MCF 10A (cell line): Measurements from ENCODE around the gene PHACTR2. TPM values are rescaled to one million over a fixed set of nuclear protein-coding genes. Genes with fewer than 3 reads are reported as not detected.
"Not testable (repeated sequence)": the region's sequence is repeated elsewhere in the genome, so short reads cannot be mapped to it uniquely, and the experiment has no call there.

Experiments used
- BruUV-seq: library from RNA; stranded (reverse); fragments of 400-500 nt; replicated peaks from 2 replicates; lab custom pipeline; 2021; lab: Mats Ljungman, UMichigan
- CTCF ChIA-PET: fragments of 300-600 bp; sonication (Branson Sonifier 250); formaldehyde crosslinking; extraction: SDS; loops from one replicate; lab custom pipeline; 2021; ENCODE audit warnings: antibody characterized with exemption, inconsistent platforms; lab: Yijun Ruan, JAX
- POLR2A ChIA-PET: fragments of 300-600, 350-650 bp; sonication (Branson Sonifier 250); formaldehyde crosslinking; extraction: SDS; loops from one replicate; lab custom pipeline; 2020; ENCODE audit warnings: antibody characterized with exemption, inconsistent platforms; lab: Yijun Ruan, JAX
- DNase-seq: peaks from one replicate; pipeline ENCODE4 v3.0.0-alpha.2; 2018; ENCODE audit not compliant: unreplicated experiment
- H3K27ac Mint-ChIP-seq: one replicate; pipeline ENCODE4 v1.8.0; 2022; ENCODE audit warnings: mild to moderate bottlenecking, low read depth, mixed read lengths; ENCODE audit not compliant: unreplicated experiment
- H3K27me3 Mint-ChIP-seq: one replicate; pipeline ENCODE4 v1.8.0; 2022; ENCODE audit warnings: mixed read lengths; ENCODE audit not compliant: insufficient read depth, unreplicated experiment
- H3K36me3 Mint-ChIP-seq: one replicate; pipeline ENCODE4 v1.8.0; 2022; ENCODE audit warnings: mild to moderate bottlenecking, moderate library complexity, mixed read lengths; ENCODE audit not compliant: insufficient read depth, unreplicated experiment
- H3K4me1 Mint-ChIP-seq: one replicate; pipeline ENCODE4 v1.8.0; 2022; ENCODE audit warnings: mixed read lengths; ENCODE audit not compliant: insufficient read depth, unreplicated experiment
- H3K4me3 Mint-ChIP-seq: one replicate; pipeline ENCODE4 v1.8.0; 2022; ENCODE audit warnings: mild to moderate bottlenecking, moderate library complexity, mixed read lengths; ENCODE audit not compliant: unreplicated experiment
- H3K9me3 Mint-ChIP-seq: one replicate; pipeline ENCODE4 v1.8.0; 2022; ENCODE audit warnings: mixed read lengths; ENCODE audit not compliant: unreplicated experiment
- intact Hi-C: fragments of 100-400 bp; cut with micrococcal nuclease; formaldehyde crosslinking; loops from 2 replicates; pipeline ENCODE4 v1.14.1; 2022
- total RNA-seq: library from RNA; stranded (reverse); gene quantifications from 2 replicates; pipeline ENCODE4 v1.2.3, GENCODE V29; 2022
- TF ChIP-seq, protein P1 (sequence below): fragments of 200-600 bp; IDR thresholded peaks from one replicate; pipeline ENCODE4 v1.8.0; 2022; ENCODE audit warnings: antibody characterized with exemption, mild to moderate bottlenecking; ENCODE audit not compliant: unreplicated experiment

The PHACTR2 gene
- total RNA-seq, 1 experiment from 2014 or later, result 34.4 TPM

GRCh38 chr6:143872201-143872600 is 194.4 kb downstream of the PHACTR2 start:
- Mint-ChIP-seq H3K36me3 (no peaks in the 10 kb centered on the region), H3K9me3 (no peaks in the 10 kb centered on the region), H3K4me1 (no peaks in the 10 kb centered on the region), H3K27me3 (no peaks in the 10 kb centered on the region), H3K27ac (no peak overlapping the region), H3K4me3 (no peak overlapping the region)
- ChIA-PET POLR2A (no interaction called here), CTCF (no interaction called here)
- no TSS peak for BruUV-seq
- intact Hi-C loops, result no loop called here
- TF ChIP-seq, protein P1, sequence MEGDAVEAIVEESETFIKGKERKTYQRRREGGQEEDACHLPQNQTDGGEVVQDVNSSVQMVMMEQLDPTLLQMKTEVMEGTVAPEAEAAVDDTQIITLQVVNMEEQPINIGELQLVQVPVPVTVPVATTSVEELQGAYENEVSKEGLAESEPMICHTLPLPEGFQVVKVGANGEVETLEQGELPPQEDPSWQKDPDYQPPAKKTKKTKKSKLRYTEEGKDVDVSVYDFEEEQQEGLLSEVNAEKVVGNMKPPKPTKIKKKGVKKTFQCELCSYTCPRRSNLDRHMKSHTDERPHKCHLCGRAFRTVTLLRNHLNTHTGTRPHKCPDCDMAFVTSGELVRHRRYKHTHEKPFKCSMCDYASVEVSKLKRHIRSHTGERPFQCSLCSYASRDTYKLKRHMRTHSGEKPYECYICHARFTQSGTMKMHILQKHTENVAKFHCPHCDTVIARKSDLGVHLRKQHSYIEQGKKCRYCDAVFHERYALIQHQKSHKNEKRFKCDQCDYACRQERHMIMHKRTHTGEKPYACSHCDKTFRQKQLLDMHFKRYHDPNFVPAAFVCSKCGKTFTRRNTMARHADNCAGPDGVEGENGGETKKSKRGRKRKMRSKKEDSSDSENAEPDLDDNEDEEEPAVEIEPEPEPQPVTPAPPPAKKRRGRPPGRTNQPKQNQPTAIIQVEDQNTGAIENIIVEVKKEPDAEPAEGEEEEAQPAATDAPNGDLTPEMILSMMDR, result no peak
- no peak for DNase-seq

DNA sequence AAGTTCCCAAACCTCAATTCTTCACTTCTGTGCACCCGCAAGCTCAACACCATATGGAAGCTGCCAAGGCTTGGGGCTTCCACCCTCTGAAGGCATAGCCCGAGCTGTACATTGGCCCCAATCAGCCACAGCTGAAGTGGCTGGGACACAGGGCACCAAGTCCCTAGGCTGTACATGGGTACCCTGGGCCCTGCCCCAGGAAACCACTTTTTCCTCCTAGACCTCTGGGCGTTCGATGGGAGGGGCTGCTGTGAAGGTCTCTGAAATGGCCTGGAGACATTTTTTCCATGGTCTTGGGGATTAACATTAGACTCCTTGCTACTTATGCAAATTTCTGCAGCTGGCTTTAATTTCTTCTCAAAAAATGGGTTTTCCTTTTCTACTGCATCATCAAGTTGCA is 195.8 kb downstream of the PHACTR2 start:
- H3K36me3 Mint-ChIP-seq, H3K4me3 Mint-ChIP-seq, BruUV-seq, H3K27ac Mint-ChIP-seq, intact Hi-C loops, POLR2A ChIA-PET, DNase-seq, H3K27me3 Mint-ChIP-seq, H3K9me3 Mint-ChIP-seq, H3K4me1 Mint-ChIP-seq: not testable (repeated sequence)
- CTCF ChIA-PET, result interaction anchor here (1.0 kb wide), 1 partner anchor 14 kb away, joined by 3 read pairs; no protein-coding TSS in a partner anchor

DNA sequence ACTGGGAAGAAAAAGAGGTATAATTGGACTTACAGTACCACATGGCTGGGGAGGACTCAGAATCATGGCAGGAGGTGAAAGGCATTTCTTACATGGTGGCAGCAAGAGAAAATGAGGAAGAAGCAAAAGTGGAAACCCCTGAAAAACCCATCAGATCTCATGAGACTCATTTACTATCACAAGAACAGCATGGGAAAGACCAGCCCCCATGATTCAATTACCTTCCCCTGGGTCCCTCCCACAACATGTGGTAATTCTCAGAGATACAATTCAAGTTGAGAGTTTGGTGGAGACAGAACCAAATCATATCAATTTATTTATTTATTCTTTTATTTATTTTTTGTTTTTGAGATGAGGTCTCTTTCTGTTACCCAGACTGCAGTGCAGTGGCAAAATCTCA is 196.7 kb downstream of the PHACTR2 start:
- CTCF ChIA-PET, DNase-seq, BruUV-seq, intact Hi-C loops, H3K9me3 Mint-ChIP-seq, H3K27me3 Mint-ChIP-seq, POLR2A ChIA-PET, H3K4me3 Mint-ChIP-seq, H3K27ac Mint-ChIP-seq, H3K36me3 Mint-ChIP-seq, H3K4me1 Mint-ChIP-seq: not testable (repeated sequence)

GRCh38 chr6:143877584-143878271 is 200.0 kb downstream of the PHACTR2 start:
- intact Hi-C loops, result no loop called here
- TF ChIP-seq, protein P1, result no peak
- ChIA-PET CTCF (interaction anchor here (0.8 kb wide), 1 partner anchor 136 kb away, joined by 3 read pairs; no protein-coding TSS in a partner anchor), POLR2A (interaction anchor here (1.8 kb wide), 1 partner anchor 35 kb away, joined by 4 read pairs; the partner anchor contains the start of gene LTV1)
- H3K27me3 Mint-ChIP-seq, result no peaks in the 10 kb centered on the region
- no peaks in the 10 kb centered on the region for H3K9me3 Mint-ChIP-seq
- no peak for DNase-seq
- BruUV-seq, result no TSS peak
- no peak overlapping the region for H3K27ac Mint-ChIP-seq
- no peaks in the 10 kb centered on the region for H3K36me3 Mint-ChIP-seq
- H3K4me1 Mint-ChIP-seq, result no peaks in the 10 kb centered on the region
- no peak overlapping the region for H3K4me3 Mint-ChIP-seq

GRCh38 chr6:143878272-143878760 is 200.6 kb downstream of the PHACTR2 start:
- CTCF ChIA-PET, result interaction anchor here (0.8 kb wide), 1 partner anchor 136 kb away, joined by 3 read pairs; no protein-coding TSS in a partner anchor
- H3K27ac Mint-ChIP-seq, result no peak overlapping the region
- BruUV-seq, result no TSS peak
- no peaks in the 10 kb centered on the region for H3K4me1 Mint-ChIP-seq
- H3K4me3 Mint-ChIP-seq, result no peak overlapping the region
- no peaks in the 10 kb centered on the region for H3K9me3 Mint-ChIP-seq
- DNase-seq, result peak; percentile 61
- no peaks in the 10 kb centered on the region for H3K36me3 Mint-ChIP-seq
- no peaks in the 10 kb centered on the region for H3K27me3 Mint-ChIP-seq
- intact Hi-C loops, result no loop called here
- POLR2A ChIA-PET, result interaction anchor here (1.8 kb wide), 1 partner anchor 35 kb away, joined by 4 read pairs; the partner anchor contains the start of gene LTV1
- TF ChIP-seq, protein P1, result no peak
